ENCODE measurements around the gene CASKIN1.

CASKIN1 gene

DNA sequence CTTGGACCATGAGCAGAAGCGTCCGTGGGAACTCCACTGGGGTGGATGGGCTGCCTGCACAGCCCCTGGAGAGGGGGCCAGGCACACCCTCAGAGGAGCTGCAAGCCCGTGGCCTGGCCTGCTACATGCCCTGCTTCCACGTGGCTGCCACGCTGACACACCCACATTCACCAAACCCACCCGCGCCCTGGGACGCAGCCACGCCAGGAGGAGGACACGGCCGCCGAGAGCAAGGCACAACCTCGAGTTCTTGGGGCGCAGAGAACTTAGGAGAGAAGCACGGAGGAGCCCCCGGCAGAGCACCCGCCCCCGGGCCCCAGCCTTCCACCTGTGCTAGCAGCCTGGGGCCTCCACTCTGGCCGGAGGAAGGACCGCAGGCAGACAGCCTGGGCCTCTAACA is 18.8 kb downstream of the CASKIN1 start:
- peaks cover 43% of the 10 kb centered on the region for H3K36me3 ChIP-seq (ENCODE audit: insufficient read depth, low read length)
- no peaks in the 10 kb centered on the region for H3K27me3 ChIP-seq (ENCODE audit: control insufficient read depth, insufficient read depth, low read length)
- H3K9ac ChIP-seq (ENCODE audit: low read depth, low read length) = no peak overlapping the region
- H3K4me3 ChIP-seq (ENCODE audit: low read length) = no peak overlapping the region
- no peaks in the 10 kb centered on the region for H3K4me1 ChIP-seq (ENCODE audit: control insufficient read depth, insufficient read depth, low read length)
- no peaks in the 10 kb centered on the region for H3K9me3 ChIP-seq (replicated peaks; ENCODE audit: low read length)
- H3K4me2 ChIP-seq (ENCODE audit: low read length) = no peak overlapping the region

GRCh38 chr16:2177101-2177500 is 19.3 kb downstream of the CASKIN1 start:
- Histone ChIP-seq H3K4me1 (ENCODE audit: control insufficient read depth, insufficient read depth, low read length) (no peaks in the 10 kb centered on the region), H3K36me3 (ENCODE audit: insufficient read depth, low read length) (peaks cover 45% of the 10 kb centered on the region), H3K4me3 (ENCODE audit: low read length) (no peak overlapping the region), H3K9me3 (replicated peaks; ENCODE audit: low read length) (no peaks in the 10 kb centered on the region), H3K4me2 (ENCODE audit: low read length) (no peak overlapping the region), H3K27me3 (ENCODE audit: control insufficient read depth, insufficient read depth, low read length) (no peaks in the 10 kb centered on the region), H3K9ac (ENCODE audit: low read depth, low read length) (no peak overlapping the region)

DNA sequence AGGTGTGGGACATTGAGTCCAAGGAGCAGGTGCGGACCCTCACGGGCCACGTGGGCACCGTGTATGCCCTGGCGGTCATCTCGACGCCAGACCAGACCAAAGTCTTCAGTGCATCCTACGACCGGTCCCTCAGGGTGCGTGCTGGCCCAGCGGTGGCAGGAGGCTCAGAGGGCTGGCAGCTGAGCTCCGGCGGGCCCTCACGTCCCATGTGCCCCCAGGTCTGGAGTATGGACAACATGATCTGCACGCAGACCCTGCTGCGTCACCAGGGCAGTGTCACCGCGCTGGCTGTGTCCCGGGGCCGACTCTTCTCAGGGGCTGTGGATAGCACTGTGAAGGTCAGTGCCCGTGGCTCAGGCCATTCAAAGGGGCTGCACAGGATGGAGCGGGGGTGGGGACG is 20.4 kb downstream of the CASKIN1 start:
- Histone ChIP-seq H3K4me2 (ENCODE audit: low read length) (no peak overlapping the region), H3K36me3 (ENCODE audit: insufficient read depth, low read length) (peaks cover 49% of the 10 kb centered on the region), H3K27me3 (ENCODE audit: control insufficient read depth, insufficient read depth, low read length) (no peaks in the 10 kb centered on the region), H3K4me1 (ENCODE audit: control insufficient read depth, insufficient read depth, low read length) (no peaks in the 10 kb centered on the region), H3K9me3 (replicated peaks; ENCODE audit: low read length) (no peaks in the 10 kb centered on the region), H3K9ac (ENCODE audit: low read depth, low read length) (no peak overlapping the region), H3K4me3 (ENCODE audit: low read length) (no peak overlapping the region)

- Histone ChIP-seq H3K4me1 (ENCODE audit: control insufficient read depth, insufficient read depth, low read length) (no peaks in the 10 kb centered on the region), H3K4me3 (ENCODE audit: low read length) (no peak overlapping the region), H3K27me3 (ENCODE audit: control insufficient read depth, insufficient read depth, low read length) (no peaks in the 10 kb centered on the region), H3K9ac (ENCODE audit: low read depth, low read length) (no peak overlapping the region), H3K36me3 (ENCODE audit: insufficient read depth, low read length) (peaks cover 55% of the 10 kb centered on the region), H3K4me2 (ENCODE audit: low read length) (no peak overlapping the region), H3K9me3 (replicated peaks; ENCODE audit: low read length) (no peaks in the 10 kb centered on the region)
Measured at GRCh38 chr16:2175454-2175853, 21.0 kb downstream of the CASKIN1 start.

DNA sequence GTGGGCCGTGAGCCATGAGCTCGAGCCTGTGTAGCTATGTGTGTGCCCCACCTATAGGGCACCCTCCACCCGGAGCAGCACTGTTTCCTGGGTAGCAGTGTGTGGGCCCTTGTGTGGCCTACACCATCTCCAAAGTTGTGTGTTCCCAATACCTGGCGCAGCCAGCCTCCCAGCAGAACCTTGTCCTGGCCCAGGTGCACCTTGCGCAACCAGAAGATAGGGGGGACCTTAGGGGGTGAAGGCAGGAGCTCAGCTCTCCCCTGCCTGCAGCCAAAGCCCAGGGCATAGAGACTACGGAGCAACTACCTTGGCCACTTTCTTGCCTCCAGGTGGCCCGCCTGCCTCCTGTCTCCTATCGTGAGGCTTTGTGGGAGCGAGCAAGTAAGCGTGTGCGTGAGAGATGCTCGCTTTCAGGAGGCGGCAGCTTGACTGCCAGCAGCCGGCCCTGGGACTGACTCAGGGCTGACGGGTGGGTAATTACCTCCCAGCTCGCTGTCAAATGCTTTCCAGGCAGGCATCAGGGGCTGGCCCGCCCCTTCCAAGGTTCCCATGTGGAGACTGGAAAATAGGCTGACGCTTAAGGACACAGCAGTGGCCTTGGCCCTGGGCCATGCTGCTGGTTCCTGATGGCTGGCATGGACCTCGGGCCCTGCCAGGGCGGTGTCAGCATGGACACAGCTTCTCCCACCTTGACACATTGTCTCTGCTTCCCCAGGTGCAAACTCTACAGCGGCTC is 21.8 kb downstream of the CASKIN1 start:
- H3K36me3 ChIP-seq (ENCODE audit: insufficient read depth, low read length) = peaks cover 56% of the 10 kb centered on the region

GRCh38 chr16:2173916-2174315 is 22.5 kb downstream of the CASKIN1 start:
- Histone ChIP-seq H3K9ac (ENCODE audit: low read depth, low read length) (no peak overlapping the region), H3K36me3 (ENCODE audit: insufficient read depth, low read length) (peaks cover 61% of the 10 kb centered on the region), H3K4me3 (ENCODE audit: low read length) (no peak overlapping the region), H3K9me3 (replicated peaks; ENCODE audit: low read length) (no peaks in the 10 kb centered on the region), H3K4me2 (ENCODE audit: low read length) (no peak overlapping the region), H3K27me3 (ENCODE audit: control insufficient read depth, insufficient read depth, low read length) (no peaks in the 10 kb centered on the region), H3K4me1 (ENCODE audit: control insufficient read depth, insufficient read depth, low read length) (no peaks in the 10 kb centered on the region)

More for the DNA sequence above, 21.8 kb downstream of the CASKIN1 start:
- Histone ChIP-seq H3K9me3 (replicated peaks; ENCODE audit: low read length) (no peaks in the 10 kb centered on the region), H3K4me1 (ENCODE audit: control insufficient read depth, insufficient read depth, low read length) (no peaks in the 10 kb centered on the region), H3K4me2 (ENCODE audit: low read length) (no peak overlapping the region), H3K27me3 (ENCODE audit: control insufficient read depth, insufficient read depth, low read length) (no peaks in the 10 kb centered on the region), H3K4me3 (ENCODE audit: low read length) (no peak overlapping the region), H3K9ac (ENCODE audit: low read depth, low read length) (no peak overlapping the region)

GRCh38 chr16:2173366-2173765 is 23.0 kb downstream of the CASKIN1 start:
- Histone ChIP-seq H3K4me2 (ENCODE audit: low read length) (no peak overlapping the region), H3K27me3 (ENCODE audit: control insufficient read depth, insufficient read depth, low read length) (no peaks in the 10 kb centered on the region), H3K4me1 (ENCODE audit: control insufficient read depth, insufficient read depth, low read length) (no peaks in the 10 kb centered on the region), H3K9me3 (replicated peaks; ENCODE audit: low read length) (no peaks in the 10 kb centered on the region), H3K36me3 (ENCODE audit: insufficient read depth, low read length) (peaks cover 65% of the 10 kb centered on the region), H3K9ac (ENCODE audit: low read depth, low read length) (no peak overlapping the region), H3K4me3 (ENCODE audit: low read length) (no peak overlapping the region)

DNA sequence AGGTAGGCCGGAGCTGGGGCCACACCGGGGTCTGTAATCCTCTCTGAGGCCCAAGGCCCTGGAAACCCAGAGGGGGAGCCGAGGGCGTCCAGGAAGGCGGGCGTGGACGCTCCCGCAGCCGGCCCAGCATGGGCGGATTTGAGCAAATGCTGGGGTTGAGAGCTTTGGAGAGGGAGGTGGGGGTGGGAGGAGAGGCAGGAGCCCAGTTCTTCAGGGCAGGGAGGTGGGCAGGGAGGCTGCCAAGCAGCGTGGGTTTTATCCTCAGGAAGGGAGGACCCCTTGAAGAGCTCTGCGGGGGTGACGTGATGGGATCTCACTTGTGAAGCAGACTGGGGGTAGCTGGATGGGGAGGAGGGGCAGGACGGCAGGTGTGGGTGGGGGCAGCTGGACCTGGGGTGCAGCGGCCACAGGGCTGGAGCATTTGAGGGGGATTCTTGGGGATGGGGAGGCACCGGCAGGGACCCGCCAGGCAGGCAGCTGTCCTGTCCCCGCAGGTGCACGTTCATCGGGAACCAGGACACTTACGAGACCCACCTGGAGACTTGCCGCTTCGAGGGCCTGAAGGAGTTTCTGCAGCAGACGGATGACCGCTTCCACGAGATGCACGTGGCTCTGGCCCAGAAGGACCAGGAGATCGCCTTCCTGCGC is 23.6 kb downstream of the CASKIN1 start:
- H3K36me3 ChIP-seq (ENCODE audit: insufficient read depth, low read length) = peaks cover 70% of the 10 kb centered on the region

GRCh38 chr16:2171601-2172178 is 24.7 kb downstream of the CASKIN1 start:
- no peaks in the 10 kb centered on the region for H3K9me3 ChIP-seq (replicated peaks; ENCODE audit: low read length)
- H3K9ac ChIP-seq (ENCODE audit: low read depth, low read length) = no peak overlapping the region

More for the DNA sequence above, 23.6 kb downstream of the CASKIN1 start:
- Histone ChIP-seq H3K4me2 (ENCODE audit: low read length) (no peak overlapping the region), H3K9me3 (replicated peaks; ENCODE audit: low read length) (no peaks in the 10 kb centered on the region), H3K27me3 (ENCODE audit: control insufficient read depth, insufficient read depth, low read length) (no peaks in the 10 kb centered on the region), H3K9ac (ENCODE audit: low read depth, low read length) (no peak overlapping the region), H3K4me1 (ENCODE audit: control insufficient read depth, insufficient read depth, low read length) (no peaks in the 10 kb centered on the region), H3K4me3 (ENCODE audit: low read length) (no peak overlapping the region)

GRCh38 chr16:2170587-2171435 is 25.6 kb downstream of the CASKIN1 start:
- Histone ChIP-seq H3K27me3 (ENCODE audit: control insufficient read depth, insufficient read depth, low read length) (no peaks in the 10 kb centered on the region), H3K9me3 (replicated peaks; ENCODE audit: low read length) (no peaks in the 10 kb centered on the region), H3K9ac (ENCODE audit: low read depth, low read length) (no peak overlapping the region), H3K4me1 (ENCODE audit: control insufficient read depth, insufficient read depth, low read length) (no peaks in the 10 kb centered on the region), H3K36me3 (ENCODE audit: insufficient read depth, low read length) (peaks cover 71% of the 10 kb centered on the region), H3K4me3 (ENCODE audit: low read length) (no peak overlapping the region), H3K4me2 (ENCODE audit: low read length) (no peak overlapping the region)

More at GRCh38 chr16:2171601-2172178, 24.7 kb downstream of the CASKIN1 start:
- Histone ChIP-seq H3K36me3 (ENCODE audit: insufficient read depth, low read length) (peaks cover 69% of the 10 kb centered on the region), H3K4me2 (ENCODE audit: low read length) (no peak overlapping the region), H3K4me1 (ENCODE audit: control insufficient read depth, insufficient read depth, low read length) (no peaks in the 10 kb centered on the region), H3K27me3 (ENCODE audit: control insufficient read depth, insufficient read depth, low read length) (no peaks in the 10 kb centered on the region), H3K4me3 (ENCODE audit: low read length) (no peak overlapping the region)

DNA sequence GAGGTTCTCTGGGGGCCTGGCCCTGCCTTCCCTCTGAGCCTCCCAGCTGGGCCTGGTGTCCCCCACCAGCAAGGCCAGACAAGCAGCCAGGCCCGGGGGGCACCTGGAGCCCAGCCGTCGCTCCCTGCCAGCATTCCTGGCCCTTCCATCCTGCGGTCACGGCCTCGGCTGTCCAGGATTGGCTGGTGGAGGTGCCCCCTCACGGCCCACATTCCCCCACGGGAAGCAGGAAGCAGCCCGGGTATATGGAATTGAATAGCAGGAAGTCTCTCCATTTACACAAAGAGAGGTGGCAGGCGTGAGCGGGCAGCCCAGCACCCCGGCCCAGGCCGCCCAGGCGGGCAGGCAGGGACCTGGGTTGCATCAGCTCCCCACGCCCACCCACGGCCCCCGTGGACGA is 26.3 kb downstream of the CASKIN1 start:
- Histone ChIP-seq H3K27me3 (ENCODE audit: control insufficient read depth, insufficient read depth, low read length) (no peaks in the 10 kb centered on the region), H3K36me3 (ENCODE audit: insufficient read depth, low read length) (peaks cover 65% of the 10 kb centered on the region), H3K9ac (ENCODE audit: low read depth, low read length) (no peak overlapping the region), H3K9me3 (replicated peaks; ENCODE audit: low read length) (no peaks in the 10 kb centered on the region), H3K4me3 (ENCODE audit: low read length) (no peak overlapping the region), H3K4me2 (ENCODE audit: low read length) (no peak overlapping the region), H3K4me1 (ENCODE audit: control insufficient read depth, insufficient read depth, low read length) (no peaks in the 10 kb centered on the region)
